Measurements from ENCODE around the gene C16orf78.

The C16orf78 gene, protein sequence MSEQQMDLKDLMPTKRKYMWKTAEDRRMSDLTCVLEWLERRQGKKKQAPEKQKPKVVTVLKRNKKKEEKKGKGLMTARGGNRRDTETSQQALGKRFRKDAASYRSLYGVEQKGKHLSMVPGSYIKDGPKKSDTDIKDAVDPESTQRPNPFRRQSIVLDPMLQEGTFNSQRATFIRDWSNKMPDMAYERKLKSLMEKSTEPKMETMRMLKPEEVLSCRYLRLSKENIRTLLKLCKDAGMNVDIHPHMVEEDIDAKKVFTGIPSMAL

DNA sequence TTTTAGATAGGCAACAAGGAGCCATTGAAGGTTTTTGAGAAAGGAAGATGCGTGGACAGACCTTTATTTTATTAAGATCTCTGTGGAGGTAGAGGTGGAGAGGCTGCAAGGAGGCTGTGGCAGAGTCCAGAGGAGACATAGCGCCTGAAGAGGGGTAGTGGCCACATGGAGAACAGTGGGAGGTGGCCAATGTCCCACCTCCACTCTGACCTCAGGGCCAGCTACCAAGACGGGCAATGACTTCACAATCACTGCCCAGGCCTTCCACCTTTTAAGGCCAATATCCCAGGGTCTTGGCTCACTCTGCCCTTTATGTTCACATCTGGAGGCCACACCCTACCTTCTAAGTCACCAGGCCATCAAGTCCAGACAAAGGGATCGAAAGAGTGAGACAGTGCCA lies at the start of gene C16orf78:
Gene C16orf78 (plus strand): TSS at position 301 of the 400 bp plus-strand sequence. CDS start 136 bp downstream, outside the sequence.
- no peak for DNase-seq

DNA sequence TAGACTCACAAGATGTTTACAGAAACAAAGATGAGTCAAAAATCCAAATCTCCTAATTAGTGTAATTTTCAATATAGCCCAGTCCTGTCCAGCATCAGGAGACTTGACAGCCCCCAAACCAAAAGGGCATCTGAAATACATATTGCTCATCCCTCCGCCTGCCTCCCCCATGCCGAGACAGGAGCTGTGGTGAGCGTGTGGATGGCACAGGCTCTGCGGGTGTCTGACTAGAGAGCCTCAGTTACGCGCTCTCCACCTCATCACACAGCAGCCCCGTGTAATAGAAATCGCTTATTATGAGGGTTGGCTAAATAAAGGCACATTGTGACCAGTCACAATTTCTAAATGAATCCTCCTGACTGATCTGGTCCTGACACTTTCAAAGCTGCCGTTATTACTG lies 48.9 kb upstream of the C16orf78 start:
- no peak for DNase-seq

DNA sequence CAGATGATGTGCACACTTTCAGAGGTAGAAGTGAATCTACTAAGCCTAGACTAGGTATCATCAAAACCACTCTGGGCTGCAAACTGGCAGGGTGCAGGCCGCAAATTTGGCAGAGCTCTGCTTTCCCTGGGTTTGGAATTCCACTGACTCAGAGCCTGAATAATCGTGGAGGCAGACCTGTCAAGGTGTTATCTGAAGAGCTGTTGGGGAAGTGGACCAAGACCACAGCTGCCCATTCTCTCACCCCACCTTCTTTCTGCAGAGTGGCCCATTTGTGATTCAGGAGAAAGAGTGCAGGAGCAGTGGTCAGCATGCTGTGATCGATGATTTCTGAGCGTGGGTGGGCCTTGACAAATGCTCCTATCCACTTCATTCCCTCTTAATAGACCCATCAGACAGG lies 46.1 kb upstream of the C16orf78 start:
- no peak for DNase-seq

DNA sequence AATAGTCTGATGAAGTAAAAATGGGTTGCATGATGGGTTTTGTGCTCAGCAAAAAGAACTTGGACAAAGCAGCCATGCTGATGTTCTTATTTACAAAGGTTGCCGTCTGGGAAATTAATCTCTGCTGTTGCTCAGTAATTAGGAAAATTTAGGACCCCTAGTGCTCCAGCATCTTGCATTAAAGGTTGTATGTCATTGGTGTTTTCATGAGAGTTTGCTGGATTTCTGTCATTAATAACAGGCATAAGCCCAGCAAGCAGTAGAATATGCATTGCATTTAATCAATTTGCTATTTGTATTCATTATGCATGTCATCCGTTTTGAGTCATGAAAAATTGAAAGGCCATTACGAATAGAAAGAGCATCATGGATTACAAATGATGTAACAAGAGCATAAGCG lies 45.3 kb upstream of the C16orf78 start:
- DNase-seq: no peak

DNA sequence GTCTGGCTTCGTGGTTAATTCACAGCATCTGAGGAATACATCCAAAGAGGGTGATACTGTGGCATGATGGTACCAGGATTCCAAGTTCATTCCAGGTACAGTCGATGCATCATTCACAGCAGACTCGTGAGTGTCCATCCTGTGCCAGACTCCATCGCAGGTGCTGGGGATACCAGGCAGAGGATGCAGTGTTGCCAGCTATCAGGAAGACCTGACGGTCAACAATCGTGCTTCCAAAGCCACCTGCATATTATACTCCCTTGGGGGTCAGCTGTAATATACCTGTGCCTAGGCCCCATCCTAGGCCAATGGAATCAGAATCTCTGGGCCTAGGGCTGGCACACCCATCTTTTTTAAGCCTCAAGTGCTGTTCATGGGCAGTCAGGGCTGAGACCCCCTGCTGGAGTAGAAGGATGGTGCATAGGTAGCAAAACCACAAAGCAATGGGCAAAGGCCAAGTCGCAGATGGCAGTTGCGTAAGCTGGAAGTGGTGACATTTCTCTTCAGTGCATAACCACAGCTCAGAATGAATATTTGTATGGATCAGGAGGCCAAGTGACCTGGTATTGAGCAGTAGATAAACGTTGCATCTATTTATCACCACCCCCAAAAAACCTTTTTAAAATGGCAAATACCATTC lies 42.9 kb upstream of the C16orf78 start:
- DNase-seq: no peak

DNA sequence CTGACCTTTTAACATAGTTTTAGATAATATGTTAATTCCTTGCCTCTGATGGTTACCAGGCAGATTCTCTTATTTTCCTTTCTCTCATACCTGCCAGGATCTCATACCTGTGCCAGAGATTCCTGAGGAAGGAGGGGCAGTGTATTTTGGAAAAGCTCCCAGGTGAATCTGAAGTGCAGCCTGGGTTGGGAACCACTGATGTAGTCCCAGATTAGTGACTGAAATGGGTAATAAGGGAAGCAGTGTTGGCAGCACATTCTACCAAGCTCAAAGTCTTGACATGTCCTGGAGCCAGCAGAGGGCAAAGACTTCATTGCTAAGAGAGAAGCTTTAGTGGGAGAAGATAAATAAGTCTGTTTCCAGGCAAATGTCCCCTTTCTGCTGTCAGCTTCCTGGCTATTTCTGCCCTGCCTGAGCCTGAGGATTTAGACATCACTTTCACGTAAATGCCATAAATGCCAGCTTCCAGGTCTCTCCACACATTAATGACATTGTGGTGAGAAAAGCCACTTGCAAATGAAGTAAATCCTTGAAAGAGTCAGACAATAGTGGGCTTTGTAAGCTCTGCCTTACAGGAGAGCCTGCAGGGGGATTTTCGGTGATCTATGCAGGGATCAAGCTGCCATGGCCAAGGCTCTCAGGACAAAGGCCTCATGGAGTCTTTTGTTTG lies 40.9 kb upstream of the C16orf78 start:
- no peak for DNase-seq

DNA sequence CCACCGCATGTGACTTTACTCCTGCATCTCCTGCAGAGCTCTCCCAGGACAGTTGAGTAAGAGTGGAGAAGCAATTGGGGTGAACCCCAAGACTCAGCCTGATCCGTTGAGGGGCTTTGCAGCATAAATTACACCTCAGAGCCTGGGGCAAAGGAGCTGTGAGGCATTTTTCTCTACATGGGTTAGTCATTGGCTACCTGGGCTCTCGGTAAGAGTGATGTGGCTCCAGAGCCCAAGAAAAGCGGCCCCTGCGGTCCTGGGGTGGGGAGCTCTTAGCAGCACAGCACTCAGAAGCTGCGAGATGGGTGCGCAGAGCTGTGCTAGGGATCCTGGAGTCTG lies 40.4 kb upstream of the C16orf78 start:
- DNase-seq: no peak

DNA sequence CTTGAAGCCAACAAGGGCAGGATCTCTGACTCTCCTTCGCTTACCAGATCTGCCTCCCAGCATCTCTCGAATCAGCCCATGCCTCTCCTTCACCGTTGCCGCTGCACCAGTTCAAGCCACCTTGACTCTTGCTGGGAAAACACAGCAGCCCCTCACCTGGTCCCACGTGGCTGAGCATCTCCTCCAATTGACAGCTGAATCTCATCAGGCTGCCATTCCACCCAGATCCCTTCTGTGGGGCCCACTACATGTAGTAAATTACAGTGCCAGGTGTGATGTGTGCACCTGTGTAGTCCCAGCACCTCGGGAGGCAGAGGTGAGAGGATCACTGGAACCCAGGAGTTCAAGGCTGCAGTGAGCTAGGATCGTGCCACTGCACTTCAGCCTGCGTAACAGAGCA lies 37.8 kb upstream of the C16orf78 start:
- DNase-seq: no peak

DNA sequence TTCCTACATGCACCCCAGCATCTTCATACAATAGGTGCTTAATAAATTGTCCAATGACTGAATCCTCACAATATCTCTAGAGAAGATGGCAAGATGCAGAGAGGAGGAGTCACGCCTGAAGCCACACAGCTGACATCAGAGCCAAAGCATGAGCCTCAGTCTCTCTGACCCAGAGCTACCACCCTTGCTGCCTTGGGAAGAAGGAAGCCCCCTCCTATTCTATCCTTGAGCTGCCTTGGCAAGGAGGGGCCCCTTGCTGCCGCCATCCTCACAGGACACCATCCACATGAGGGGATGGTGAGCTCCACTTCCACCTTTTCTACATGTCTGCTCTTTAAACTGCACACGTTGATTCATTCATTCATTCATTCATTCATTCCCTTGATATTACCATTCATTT lies 37.0 kb upstream of the C16orf78 start:
- no peak for DNase-seq

DNA sequence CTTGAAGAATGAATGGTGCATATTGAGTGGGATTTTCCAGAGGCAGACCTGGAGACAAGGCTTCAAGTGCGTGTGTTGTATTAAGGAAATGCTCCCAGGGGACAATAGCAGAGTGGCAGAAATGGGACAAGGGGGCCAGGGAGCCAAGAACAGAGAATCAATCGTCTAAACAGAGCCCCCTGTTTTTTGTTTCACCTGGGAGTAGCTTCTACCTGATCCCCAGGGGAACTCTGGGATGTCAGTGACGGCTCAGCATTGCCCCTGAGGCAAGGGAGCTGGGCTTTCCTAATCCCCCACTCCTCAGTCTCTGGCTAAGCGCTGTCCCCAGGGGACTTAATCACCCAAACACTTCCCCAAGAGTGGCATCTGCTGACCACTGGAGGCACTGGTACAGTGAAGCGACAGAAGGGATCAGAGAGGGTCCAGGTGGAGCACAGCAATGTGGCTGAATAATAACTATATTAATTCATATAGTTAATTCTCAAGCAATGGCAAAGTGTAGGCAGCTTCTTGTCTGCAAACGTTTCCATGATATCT lies 35.7 kb upstream of the C16orf78 start:
- no peak for DNase-seq

DNA sequence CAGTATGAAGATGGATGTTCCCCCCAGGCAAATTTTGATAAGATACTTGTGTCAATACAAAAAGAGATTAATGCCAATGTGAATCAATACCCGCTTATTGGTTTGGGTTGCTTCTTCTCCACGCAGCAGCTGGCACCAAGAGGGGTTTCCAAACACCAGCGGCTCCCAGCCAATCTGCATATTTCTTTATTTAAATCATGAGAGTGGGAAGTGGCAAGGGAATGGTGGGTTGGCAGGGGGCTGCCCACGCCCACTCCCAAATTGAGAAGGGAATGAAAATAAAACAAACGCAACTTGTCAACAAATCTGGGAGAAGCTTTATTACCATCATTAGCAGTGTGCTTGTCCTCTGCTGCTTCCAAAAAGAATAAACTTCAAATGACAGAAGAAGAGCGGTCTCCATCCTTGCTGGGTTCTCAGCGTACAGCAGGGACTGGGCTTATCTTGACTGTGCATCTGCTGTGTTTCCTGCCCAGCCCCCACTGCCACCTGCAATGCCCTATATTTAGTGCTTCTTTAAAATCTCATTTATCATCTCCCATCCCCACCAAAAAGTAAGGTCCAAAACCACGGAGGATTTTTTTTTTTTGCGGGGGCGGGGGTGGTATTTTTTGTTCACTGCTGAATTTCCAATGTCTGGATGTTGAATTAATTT lies 34.9 kb upstream of the C16orf78 start:
- DNase-seq: no peak

DNA sequence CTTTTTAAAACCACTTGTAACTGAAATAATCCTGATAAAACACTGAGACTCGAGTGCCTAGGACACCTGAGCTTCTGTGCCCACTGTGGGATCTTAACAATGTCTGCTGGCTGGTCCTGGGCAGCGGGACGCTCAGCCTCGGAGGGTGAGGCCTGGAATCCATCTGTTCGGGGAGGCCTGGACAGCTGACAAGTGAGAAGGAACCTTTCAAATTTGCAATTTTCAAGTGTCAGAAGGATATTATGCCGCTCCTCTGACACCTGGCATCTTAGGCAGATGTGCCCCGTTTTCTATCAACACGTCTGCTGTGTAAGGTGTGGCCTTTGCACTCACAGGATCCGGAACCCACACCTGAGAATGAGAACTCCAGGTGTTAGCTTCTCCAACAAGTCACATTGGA lies 33.1 kb upstream of the C16orf78 start:
- DNase-seq: no peak

DNA sequence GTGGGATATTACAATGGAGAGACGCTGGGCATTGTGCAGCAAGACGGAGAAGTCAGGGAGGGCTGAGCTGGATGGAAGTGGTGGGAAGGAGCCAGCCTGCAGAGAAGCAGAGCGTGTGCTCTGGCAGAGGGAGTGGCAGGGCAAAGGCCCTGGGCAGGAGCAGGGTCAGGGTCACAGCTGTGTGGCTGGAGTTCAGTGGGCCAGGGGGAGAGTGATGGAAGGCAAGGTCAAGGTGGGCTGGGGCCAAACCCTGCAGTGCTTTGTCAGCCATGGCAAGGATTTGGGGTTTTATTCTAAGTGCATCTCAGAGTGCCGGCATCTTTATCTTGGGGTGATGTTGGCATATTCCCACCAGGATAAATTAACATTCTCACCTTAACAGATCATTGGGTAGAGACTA lies 31.9 kb upstream of the C16orf78 start:
- DNase-seq: no peak

DNA sequence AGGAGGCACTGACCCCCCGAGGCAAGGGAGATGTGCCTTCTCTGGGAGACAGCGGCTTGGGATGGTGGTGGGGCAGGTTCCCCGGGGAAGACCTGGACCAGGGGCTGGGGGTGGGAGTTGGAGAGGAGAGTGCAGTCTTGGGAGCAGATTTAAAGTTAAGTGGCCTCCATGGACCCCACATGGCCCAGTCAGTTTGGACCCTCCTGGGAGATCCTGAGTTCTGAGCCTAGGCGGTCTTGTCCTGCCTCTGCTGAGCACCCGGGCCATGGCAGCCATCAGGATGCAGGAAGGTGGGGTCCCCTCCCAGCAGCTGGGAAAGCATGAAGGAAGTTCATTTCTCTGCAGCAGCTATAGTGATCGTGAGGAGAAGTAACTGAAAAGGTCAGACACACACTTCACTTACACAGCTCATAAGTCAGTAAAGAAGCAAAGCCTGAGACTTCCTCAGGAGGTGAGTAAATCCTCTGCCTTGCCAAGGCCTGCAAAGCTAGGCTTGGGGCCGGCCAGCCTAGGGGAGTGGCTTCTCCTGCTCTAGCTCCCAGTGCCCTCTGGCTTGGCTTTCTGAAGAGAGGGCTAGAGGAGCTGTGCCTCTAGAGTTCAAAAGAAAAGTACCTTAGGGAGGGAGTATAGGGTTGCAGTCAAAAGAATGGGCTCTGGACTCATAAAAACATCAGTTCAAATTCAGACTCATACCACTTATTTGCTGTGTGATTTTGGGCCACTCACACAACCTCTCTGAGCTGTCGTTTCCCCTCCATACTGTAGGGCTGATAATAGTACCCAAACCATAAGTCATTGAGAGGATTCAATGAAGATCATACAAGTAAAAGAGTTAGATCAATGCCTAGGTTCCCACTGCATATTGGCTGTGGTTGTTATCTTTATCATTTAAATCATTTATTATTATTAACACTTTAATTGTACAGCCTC lies 31.0 kb upstream of the C16orf78 start:
- DNase-seq: no peak

DNA sequence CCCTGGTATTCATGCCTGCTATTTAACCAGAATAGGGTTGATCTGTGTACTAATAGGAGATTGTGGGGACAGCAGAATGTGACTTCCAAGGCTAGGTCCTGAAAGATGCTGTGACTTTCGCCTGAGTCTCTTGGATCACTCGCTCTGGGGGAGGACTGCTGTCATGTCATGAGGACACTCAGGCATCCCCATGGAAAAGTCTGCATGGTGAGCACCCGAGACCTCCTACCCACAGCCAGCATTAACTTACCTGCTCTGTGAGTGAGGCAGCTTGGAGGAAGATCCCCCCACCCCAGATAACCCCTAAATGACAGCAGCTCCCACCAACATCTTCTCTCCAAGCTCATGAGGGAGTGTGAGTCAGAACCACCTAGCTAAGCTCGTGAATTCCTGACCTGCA lies 30.3 kb upstream of the C16orf78 start:
- DNase-seq: no peak

DNA sequence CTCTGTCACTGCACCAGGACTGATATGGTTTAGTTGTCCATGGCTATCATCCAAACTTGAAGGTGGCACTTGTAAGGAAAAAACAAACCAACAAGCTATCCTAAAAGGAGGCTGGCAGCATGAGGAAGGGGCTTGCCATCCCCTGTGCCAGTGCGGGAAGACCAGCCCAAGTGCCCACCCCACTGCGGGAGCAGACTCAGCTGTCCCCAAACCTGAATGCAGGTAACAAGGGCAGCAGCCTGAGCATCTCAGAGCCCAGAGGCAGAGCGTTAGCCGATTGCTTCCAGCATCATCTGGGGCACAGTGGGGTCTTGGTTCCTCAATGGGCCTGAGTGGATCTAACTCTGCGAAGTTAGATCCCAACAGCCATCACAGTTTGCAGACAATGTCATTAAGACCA lies 29.2 kb upstream of the C16orf78 start:
- no peak for DNase-seq

DNA sequence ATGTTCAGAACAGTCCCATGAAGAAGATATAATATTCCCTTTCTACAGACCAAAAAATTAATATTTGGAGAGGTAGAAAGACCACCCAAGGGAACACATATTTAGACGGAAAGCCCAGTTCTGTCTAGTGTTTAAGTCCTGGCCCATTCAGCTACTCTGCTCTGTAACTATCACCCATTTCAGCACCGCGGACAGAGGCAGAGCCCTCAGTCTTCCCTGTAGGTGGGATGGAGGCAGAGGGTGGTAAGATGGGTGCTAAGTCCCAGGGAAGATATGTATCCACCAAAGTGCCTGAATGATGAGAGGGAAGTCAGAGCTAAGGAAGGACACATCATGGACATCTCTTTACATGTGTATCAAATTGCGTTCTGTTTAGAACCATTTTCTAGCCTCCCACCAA lies 27.8 kb upstream of the C16orf78 start:
- no peak for DNase-seq

DNA sequence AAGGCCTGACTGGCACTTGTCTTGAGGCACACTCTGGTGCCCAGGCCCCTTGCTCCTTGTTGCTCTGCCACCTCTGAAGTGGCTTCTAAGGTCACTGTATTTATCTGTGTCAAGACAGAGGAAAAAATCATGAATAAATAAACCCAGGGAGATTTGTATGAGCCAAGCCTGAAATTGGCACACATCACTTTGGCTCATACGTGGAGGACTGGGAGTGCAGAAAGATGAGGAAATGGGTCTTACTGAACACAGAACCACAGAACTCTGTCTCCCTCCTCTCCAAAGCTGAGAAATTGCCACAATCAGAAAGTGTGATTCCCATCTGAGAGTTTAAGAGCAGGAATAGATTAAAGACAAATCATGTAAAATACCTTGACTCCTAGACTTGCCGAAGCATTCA lies 27.1 kb upstream of the C16orf78 start:
- no peak for DNase-seq

DNA sequence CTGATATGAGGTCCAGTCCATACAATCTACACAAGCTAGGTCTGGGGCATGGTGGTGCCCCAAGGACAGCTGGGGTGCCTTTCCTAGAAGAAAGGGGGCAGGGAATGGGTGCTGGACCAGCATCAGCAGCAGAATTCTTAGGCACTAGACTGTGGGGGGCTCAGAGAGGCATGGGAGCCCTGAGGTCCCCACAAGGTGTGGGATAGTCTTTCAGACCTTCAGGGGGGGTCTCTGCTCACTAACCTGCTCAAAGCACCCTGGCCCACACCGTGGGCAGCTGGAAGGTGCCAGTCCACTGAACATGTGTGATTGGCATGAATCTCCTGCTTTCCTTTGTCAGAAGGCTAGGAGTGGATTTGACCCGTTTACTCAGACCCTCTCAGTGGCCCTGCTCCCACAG lies 26.1 kb upstream of the C16orf78 start:
- DNase-seq: no peak

DNA sequence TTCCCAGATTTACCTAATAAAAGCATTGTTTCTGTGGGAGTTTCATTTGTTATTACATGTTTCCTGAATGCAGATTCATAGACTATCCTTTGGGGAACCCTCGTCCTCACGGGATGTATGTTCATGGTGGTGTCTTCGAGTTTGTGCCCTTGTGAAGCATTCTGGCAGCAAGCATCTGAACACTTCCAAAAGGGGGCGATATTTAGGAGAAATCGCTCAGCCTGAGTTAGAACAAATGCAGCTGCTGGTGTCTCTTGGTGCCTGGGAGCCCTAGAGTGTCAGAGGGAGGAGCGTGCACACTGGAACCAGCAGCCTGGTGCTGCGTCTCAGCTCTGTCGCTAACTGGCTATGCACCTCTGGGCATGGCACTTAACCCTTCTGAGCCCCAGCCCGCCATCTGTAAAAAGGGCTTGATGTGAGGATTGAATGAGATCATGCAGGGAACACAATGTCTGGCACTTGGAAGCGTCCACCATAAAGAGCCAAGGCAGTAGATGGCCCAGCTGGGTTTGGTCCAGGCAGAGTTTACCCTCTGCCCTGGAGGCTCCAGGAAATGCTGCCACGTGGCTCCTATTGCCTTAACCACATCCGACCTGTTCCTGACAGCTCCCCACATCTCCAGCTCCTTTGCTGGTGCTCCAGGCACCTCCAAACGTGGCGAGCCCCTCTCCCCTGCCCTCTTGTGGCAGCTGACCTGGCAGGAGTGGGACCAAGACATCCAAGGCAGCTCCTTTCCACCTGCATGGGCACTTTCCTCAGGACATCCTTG lies 25.0 kb upstream of the C16orf78 start:
- no peak for DNase-seq

DNA sequence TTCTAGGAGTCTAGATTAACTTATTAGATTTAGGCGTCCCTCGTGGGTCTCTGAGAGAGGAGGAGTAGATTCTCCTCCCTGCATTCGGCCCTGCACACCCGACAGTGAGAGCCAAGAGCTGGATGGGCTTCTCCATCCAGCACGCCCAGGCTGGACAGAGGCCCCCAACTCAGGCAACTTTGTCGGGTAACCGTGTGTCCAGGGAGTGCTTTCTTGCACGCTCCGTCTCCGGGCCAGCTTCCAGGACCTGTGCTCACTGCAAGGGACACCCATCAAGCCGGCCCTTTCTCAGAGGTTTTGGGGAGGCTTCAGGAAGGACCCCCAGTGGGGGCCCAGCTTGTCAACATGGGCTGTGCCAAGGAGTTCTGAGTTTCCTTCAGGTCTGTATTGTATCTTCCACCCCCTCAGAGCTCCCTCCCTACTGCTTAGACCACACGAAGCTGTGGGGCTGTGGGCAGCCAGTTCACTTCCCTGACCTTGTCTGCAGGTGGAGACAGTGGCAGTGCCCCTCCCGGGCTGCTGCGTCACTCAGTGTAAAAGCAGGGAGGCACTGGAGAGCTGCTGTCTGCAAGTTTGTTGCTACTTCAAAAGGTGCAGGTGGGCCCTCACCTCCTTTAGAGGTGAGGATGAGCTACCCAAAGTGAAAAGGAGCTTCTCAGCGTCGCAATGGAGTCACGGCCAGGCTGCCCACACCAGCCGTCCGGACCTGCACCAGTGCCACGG lies 24.0 kb upstream of the C16orf78 start:
- no peak for DNase-seq

All from activated CD4-positive, CD25-positive, alpha-beta regulatory T cell treated with anti-CD3 and anti-CD28 coated beads, Interleukin-2, amount 50 U/mL, for 72 hours (primary cell).